ENCODE results near the gene LPCAT3.

DNA sequence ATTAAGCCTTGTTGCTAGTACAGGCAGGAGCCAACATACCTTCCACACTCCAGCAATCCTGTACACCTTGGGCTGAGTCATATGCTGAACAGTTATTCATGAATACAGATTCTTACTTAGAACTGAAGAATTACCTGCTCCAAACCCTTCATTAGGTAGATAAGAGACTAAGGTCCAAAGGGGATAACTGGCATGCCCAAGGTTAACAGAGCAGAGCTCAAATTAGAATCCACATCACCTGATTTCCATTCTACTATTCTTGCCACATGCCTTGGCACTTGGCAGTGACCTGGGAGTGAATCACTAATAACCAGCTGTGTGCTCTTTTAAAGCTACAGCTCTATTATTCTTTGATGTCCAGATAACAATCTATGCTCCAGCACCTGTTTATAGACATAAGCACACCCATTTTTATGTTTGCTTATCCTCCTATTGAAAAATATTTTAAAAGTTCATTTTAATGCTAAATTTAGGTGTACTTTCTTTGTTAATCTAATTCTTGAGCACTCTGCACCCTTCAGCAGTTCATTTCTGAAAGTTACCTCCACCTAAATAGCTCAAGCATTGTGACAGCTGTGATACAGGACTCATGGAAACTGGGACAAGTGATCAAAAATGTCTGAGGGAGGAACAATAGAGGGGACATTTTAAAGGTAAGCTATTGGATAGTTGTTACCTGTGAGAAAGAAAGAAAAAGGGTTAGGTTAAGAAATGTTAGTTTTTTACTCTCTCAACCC lies 19.4 kb downstream of the LPCAT3 start:
- TF ChIP-seq, protein P1, sequence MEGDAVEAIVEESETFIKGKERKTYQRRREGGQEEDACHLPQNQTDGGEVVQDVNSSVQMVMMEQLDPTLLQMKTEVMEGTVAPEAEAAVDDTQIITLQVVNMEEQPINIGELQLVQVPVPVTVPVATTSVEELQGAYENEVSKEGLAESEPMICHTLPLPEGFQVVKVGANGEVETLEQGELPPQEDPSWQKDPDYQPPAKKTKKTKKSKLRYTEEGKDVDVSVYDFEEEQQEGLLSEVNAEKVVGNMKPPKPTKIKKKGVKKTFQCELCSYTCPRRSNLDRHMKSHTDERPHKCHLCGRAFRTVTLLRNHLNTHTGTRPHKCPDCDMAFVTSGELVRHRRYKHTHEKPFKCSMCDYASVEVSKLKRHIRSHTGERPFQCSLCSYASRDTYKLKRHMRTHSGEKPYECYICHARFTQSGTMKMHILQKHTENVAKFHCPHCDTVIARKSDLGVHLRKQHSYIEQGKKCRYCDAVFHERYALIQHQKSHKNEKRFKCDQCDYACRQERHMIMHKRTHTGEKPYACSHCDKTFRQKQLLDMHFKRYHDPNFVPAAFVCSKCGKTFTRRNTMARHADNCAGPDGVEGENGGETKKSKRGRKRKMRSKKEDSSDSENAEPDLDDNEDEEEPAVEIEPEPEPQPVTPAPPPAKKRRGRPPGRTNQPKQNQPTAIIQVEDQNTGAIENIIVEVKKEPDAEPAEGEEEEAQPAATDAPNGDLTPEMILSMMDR (IDR thresholded peaks at IDR 0.05), result no peak
- no peak for TF ChIP-seq POLR2AphosphoS5 (IDR thresholded peaks at IDR 0.05)
- TF ChIP-seq POLR2A (IDR thresholded peaks at IDR 0.05), result no peak
